DMS 273 treated with DMSO at 0.1 percent for 48 hours (cell line): Measurements from ENCODE around the gene UGT2B17.
"Not testable (repeated sequence)": the region's sequence is repeated elsewhere in the genome, so short reads cannot be mapped to it uniquely, and the experiment has no call there.

Experiments
- DNase-seq: peaks from one replicate; lab custom pipeline; 2025; lab: John Stamatoyannopoulos, UW

UGT2B17 gene

DNA sequence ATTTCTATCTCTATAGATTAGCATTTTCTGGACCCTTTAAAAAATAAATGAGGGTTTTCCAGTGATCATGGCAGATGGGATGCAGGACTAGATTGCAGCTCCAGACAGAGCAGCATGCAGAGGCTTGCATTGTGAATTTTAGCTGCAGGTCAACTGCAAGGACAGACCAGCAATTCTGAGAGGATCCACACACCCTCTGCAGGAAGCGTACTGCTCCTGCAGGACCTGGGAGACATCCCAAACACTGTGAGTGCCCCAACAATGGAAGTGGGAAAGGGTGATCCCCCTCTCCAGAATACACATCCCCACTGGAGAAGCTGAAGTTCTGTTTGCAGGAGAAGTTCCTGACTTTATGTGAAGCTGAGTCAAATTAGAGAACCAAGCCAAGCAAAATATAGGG lies 7.1 kb downstream of the UGT2B17 start:
- DNase-seq, result not testable (repeated sequence)

DNA sequence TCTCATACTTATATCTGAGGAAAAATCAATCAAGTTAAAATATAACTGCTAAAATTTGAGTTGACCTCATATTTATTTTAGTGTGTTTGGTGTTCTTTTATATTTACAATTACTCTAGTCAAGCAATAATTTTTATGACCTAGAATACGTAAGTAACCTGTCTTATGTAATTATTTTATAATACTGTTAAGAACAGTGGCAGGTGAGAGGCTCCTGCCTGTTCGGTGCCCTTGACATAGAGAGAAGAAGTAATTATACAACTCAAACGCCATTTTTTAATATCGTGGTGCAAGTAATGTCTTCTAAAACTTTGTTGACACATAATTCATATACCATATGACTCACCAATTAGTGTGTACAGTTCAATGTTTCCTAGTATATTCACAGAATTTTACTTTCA lies 7.6 kb downstream of the UGT2B17 start:
- DNase-seq, result not testable (repeated sequence)

DNA sequence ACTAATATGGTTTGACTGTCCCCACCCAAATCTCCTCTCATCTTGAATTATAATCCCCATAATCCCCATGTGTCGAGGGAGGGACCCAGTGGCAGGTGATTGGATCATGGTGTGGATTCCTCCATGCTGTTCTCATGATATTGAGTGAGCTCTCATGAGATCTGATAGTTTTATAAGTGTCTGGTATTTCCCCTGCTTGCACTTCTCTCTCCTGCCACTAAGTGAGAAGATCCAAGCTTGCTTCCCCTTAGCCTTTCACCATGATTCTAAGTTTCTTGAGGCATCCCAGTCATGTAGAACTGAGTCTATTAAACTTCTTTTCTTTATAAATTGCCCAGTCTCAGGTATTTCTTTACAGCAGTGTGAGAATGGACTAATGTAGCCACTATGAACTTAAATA lies 9.8 kb downstream of the UGT2B17 start:
- DNase-seq, result not testable (repeated sequence)

DNA sequence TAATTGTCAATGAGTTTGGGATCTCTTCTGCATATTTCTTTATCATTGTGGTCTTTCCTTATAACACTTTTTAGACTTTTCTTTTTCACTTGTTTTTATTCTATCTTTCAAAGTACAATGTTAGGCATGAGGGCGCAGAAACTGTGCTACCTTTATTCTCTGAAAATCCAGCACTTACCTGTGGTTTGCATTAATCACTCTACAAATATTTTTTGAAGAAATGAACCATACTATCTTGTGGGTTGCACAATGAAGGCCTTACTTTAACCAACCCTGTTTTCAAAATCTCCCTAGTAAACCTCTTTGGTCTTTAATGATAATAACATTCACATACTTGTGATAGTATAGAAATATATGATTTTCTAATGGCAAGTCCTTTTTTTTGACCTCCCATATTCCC lies 11.0 kb downstream of the UGT2B17 start:
- DNase-seq, result not testable (repeated sequence)

DNA sequence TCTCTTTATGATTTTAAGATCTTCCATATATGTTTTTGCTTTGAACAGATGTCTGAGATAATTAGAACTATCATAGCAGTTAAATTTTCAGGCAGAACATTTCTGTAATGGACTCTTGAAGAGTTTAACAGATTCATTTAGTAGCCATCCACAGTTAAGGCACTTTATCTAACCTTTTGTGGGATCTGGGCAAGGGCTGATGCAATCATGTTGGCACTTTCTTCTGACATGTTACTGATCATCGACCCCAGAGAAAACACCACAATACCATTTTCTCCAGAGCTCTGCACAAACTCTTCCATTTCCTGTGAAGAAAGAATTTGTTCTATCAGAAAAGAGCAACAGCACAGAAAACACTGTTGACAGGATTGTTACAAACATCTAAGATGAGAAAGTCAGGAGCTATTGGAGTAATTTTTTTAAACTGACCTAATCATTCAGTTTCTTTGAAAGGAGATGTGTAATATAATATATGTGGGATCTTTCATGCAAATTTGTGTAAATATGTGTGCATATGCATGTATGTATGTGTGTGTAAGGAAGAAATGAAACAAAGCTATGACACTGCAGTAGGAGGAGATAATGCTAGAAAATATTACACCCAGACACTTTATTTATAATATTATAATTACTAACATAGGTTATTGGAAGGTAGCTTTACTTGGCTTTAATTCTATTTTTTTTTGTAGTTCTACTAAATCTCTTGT lies 15.6 kb downstream of the UGT2B17 start:
- not testable (repeated sequence) for DNase-seq

DNA sequence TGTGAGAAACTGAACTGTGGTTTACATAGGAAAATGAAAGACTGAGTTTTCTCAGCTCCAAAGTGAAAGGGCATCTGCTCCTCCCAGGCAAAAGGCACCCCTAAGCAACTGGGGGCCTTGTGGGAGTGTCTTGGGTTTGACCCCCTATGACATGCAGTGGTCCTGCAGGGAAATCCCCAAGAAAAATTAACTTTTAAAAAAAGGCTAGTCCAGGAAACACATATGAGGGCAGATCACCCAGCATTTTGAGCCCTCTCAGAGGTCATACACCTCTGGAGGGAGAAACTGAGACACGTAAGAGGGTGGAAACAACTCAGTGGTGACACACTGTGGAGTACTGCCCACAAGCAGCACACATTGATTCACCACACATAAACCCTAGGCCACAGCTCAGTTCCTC lies 22.3 kb downstream of the UGT2B17 start:
- DNase-seq, result not testable (repeated sequence)

DNA sequence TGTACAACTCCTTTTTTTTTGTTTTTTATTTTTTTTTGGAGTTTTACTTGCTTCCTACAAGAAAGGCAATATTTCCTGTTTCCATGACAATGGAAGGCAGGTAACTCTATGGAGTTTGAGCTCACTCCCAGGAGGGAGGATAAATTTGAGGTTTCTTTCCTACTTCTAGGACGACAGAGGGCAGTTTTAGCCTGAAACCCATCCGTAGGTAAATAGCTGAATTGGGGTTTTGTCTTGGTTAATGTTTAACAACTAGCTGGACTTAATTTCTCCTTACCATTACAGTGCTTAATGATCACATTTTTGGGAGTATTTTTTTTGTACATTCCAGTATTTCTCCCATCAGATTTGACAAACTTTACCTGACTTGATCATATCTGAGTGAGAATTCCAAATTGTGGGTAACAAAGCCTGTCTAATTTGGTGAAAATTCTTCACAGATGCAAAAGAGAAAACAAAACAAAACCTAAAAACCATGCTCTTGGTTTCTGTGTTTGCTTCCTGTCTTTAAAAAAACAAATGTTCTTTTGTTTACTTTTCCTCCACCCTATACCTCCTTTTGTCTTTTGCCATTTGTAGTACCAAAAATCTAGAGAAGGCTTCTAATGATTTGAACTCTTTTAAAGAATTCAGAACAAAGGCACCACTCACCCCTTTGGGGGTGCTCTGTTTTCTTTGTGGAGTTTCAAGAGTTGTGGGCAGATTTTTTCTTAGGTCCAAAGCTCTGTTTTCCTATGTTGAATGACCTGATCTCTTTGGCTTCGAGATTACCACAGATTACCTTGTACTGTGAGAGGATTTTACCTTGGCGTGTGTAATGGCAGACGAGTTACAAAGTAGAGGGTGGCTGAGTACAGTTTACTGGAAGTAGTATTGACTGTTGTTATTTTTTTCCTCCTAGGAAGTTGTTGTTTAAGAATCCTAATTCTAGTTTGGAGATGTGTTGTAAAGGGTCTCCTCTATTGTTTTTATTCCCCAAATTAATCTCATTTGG lies 23.0 kb downstream of the UGT2B17 start:
- DNase-seq, result not testable (repeated sequence)

DNA sequence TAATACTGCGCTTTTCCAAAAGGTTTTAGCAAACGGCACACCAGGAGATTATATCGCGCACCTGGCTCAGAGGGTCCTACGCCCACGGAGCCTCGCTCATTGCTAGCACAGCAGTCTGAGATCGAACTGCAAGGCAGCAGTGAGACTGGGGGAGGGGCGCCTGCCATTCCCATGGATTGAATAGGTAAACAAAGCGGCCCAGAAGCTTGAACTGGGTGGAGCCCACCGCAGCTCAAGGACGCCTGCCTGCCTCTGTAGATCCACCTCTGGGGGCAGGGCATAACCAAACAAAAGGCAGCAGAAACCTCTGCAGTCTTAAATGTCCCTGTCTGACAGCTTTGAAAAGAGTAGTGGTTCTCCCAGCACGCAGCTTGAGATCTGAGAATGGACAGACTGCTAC lies 33.4 kb downstream of the UGT2B17 start:
- DNase-seq, result not testable (repeated sequence)

DNA sequence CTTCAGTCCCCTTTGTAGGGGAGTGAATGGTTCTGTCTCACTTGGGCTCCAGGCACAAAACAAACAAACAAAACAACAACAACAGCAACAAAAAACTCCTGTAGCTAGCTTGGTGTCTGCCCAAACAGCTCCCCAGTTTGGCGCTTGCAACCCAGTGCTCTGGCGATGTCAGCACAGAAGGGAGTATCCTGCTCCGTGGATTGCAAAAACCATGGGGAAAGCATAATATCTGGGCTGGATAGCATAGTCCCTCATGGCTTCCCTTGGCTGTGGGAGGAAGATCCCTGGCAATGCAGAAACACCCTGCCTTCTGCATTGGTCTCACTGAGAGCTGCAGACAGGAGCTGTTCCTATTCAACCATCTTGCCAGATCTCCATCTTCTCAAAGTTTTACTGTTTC lies 39.7 kb downstream of the UGT2B17 start:
- no peak for DNase-seq

DNA sequence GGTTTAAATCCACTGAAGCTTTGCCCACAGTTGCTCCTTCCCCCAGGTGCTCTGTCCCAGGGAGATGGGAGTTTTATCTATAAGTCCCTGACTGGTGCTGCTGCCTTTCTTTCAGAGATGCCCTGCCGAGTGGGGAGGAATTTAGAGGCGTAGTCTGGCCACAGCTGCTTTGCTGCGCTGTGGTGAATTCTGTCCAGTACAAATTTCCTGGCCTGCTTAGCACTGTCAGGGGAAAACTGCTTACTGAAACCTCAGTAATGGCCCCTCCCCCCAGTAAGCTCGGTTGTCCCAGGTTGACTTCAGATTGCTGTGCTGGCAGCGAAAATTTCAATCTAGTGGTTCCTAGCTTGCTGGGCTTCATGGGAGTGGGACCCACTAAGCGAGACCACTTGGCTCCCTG lies 40.1 kb downstream of the UGT2B17 start:
- DNase-seq, result no peak

DNA sequence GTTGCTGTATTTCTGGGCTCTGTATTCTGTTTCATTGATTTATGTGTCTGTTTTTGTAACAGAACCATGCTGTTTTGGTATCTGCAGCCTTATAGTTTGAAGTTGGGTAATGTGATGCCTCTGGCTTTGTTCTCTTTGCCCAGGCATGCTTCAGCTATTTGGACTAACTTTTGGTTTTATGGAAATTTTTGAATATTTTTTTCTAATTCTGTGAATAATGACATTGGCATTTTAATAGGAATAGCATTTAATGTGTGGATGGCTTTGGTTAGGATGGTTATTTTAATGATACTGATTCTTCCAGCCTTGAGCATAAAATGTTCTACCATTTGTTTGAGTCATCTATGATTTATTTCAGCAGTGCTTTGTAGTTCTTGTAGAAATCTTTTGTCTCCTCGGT lies 53.9 kb downstream of the UGT2B17 start:
- DNase-seq, result not testable (repeated sequence)

DNA sequence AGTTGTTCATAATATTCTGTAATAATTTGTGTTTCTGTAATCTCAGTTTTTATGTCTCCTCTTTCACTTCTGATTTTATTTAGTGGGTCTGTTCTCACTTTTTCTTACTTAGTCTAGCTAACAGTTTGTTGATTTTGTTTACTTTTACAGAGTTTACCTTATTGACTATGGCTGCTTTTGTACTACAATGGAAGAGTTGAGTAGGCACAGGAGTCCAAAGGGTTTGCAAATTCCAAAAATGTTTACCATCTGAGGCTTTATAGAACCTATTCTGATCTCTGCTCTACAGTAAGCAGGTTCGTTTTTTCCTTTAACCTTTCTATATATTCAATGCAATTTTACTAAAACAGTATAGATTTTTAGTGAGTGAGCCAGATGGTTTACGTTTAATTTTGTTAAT lies 55.1 kb downstream of the UGT2B17 start:
- DNase-seq, result no peak

DNA sequence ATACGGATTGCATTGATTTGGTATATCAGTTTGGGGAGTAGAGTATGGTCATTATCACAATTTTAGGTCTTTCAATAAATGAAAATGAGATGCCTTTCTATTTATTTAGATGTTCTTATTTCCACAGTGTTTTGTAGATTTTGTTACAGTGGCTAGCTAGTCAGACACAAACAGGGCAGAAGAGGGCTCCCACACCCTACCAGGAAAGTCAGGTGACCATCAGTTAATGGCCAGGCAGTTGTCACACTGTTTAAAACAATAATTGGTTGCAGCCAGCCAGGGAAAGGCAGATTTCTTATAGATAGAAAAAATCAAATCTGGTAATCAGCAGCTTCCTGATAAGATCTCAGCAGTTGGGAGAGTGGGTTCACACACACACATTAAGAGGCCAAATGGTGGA lies 57.2 kb downstream of the UGT2B17 start:
- no peak for DNase-seq

DNA sequence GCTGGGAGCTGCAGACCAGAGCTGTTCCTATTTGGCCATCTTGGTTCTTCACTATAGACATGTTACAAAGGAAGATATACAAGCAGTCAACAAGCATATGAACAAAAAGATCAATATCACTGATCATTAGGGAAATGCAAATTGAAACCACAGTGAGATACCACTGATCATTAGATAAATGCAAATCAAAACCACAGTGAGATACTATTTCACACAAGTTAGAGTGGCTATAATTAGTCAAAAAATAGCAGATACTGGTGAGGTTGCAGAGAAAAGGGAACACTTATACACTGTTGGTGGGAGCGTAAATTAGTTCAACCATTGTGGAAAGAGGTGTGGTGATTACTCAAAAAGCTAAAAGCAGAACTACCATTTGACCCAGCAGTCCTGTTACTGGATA lies 70.7 kb downstream of the UGT2B17 start:
- DNase-seq, result not testable (repeated sequence)

DNA sequence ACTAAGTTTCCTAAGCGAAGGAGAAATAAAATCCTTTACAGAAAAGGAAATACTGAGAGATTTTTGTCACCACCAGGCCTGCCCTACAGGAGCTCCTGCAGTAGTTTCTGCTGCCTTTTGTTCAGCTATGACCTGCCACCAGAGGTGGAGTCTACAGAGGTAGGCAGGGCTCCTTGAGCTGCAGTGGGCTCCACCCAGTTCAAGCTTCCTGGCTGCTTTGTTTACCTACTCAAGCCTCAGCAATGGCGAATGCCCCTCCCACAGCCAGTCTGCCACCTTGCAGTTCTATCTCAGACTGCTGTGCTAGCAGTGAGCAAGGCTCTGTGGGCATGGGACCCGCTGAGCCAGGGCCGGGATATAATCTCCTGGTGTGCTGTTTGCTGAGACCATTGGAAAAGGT lies 71.3 kb downstream of the UGT2B17 start:
- not testable (repeated sequence) for DNase-seq

DNA sequence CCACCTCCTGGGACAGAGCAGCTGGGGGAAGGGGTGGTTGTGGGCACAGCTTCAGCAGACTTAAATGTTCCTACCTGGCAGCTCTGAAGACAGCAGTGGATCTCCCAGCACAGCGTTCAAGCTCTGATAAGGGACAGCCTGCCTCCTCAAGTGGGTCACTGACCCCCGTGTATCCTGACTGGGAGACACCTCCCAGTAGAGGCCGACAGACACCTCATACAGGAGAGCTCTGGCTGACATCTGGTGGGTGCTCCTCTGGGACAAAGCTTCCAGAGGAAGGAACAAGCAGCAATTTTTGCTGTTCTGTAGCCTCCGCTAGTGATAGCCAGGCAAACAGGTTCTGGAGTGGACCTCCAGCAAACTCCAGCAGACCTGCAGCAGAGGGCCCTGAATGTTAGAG lies 72.7 kb downstream of the UGT2B17 start:
- not testable (repeated sequence) for DNase-seq

DNA sequence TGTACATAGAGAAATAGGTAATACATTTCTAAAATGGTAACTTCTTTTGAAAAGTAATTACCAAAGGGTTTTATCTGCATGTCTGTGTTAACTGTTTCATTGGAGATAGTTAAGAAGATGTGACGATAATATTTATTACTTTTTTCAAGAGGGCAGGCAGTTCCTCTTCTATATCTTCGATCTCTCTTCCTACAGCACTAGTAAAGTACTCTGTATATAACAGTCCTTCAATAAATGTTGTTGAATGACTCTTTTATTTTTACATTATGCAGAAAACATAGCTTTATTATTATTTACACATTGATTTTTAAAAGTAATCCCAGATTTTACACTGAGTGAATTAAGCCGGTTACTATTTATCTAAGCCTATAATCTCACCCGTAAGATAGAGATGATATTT lies 77.1 kb downstream of the UGT2B17 start:
- no peak for DNase-seq

DNA sequence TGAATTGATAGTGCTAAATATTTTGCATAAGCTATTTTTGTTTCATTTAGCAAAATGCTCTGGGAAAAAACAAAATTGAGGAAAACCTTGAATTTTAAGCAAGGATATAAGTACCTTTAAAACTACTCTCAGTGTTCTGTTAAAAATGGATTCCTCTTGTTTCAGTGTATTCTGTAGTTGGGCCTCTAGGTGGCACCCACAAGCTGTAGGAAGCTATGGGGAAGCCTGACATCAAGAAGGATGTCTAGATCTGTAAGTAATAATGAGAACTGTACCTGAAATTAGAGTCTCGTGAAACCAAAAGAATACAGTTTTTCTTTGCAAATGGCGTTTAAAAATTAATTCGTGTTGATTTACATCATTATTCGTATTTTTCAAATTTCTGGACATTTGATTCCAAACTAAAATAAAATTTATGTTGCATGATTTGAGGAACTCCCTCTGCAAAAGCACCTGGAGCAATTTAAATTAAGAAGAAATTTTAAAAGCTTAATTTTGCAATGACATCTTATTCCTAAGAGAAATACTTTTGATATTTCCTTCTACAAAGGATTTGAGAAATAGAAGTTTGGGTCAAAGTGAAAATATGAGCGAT lies 77.6 kb downstream of the UGT2B17 start:
- DNase-seq, result no peak

DNA sequence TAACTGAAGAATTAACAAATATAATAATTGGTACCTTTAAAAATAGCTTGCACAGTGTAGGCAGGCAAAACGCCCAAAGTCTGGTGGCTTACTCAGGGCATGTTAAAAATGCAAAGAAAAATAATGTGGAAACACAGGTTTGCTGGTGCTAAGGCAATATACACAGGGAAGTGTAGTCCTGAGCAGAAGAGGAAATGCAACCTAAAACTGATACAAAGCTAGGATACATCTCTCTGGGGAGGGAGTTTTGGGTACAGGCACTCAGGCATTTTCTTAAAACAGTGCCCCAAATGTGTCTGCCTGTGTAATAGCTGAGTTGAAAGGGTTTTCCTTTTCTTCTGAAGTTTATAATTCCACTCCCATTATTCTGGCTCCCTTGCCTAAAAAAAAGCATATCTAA lies 81.4 kb downstream of the UGT2B17 start:
- DNase-seq, result no peak

DNA sequence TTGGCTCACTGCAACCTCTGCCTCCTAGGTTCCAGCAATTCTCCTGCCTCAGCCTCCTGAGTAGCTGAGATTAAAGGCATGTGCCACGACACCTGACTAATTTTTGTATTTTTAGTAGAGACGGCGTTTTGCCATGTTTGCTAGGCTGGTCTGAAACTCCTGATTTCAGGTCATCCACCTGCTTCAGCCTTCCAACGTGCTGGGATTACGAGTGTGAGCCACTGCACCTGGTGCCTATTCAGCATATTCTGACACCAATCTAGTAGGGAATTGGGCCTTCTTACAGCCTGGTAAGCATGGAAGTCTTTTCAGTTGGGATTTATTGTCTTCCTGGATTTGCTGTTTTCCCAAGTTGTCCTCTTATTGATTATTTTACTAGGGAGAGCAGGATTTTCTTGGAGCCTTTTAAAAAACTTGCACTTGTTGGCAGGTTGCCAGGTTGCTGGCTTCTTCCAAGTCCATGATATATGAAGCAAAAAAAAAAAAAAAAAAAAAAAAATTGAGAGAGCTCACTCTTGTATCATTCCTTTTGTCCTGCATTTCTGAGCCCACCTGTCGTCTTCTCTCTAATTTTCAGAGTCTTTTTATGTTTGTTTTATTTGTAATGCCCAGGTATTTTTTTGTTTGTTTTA lies 85.2 kb downstream of the UGT2B17 start:
- DNase-seq, result no peak

DNA sequence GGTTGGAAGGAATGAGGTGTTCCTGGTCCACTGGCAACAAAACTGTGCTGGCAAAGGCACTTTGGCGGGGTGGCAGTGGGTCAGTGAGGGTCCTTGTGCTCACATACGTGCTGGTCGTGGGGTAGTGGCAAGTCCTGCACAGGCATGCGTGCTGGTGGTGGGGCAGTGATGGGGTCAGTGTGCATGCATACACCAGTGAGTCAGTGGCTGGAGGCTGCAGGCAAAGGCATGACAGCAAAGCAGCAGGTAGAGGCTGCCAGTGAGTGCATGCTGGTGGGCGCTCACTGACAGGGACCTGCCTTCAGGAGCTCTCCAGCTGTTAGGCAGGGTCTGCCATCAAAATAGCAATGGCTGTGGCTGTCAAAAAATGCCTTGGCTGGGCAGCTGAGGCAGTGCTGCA lies 86.8 kb downstream of the UGT2B17 start:
- DNase-seq, result no peak
